B cell (primary cell): Measurements from ENCODE around the gene LSM3. TPM values are rescaled to one million over a fixed set of nuclear protein-coding genes. Genes with fewer than 3 reads are reported as not detected.

ENCODE experiments used
- ATAC-seq: fragments of 200-7000 bp; cut with Tn5 transposase; one replicate; pipeline ENCODE4 v1.10.0; 2021; ENCODE audit warnings: low read depth, mild to moderate bottlenecking, moderate number of reproducible peaks, moderate library complexity
- CTCF ChIA-PET: fragments of 350-600 bp; sonication (Branson Sonifier 250); formaldehyde crosslinking; loops from one replicate; lab custom pipeline; 2021; ENCODE audit warnings: antibody characterized with exemption, inconsistent platforms; lab: Charles Lee
- POLR2A ChIA-PET: fragments of 350-600 bp; sonication (Branson Sonifier 250); formaldehyde crosslinking; loops from one replicate; lab custom pipeline; 2021; ENCODE audit warnings: antibody characterized with exemption; lab: Charles Lee
- DNase-seq: peaks from one replicate; pipeline ENCODE4 v3.0.0; 2013
- H2AFZ ChIP-seq: 2 replicates; pipeline ENCODE4 v1.6.1; 2012; ENCODE audit warnings: mild to moderate bottlenecking, low read depth, low read length; ENCODE audit not compliant: insufficient read depth, poor library complexity, severe bottlenecking
- H3K27ac ChIP-seq, 2 donors: 1 replicate in 1 of 2; 2 replicates in 1 of 2; pipeline ENCODE4 v1.5.1; 2012 to 2013; ENCODE audit warnings: low read length in 2 of 2, mild to moderate bottlenecking in 2 of 2, moderate library complexity in 1 of 2
- H3K27me3 ChIP-seq, 4 experiments: fragments of 200-600 bp in 1 of 4; sonication (generic) in 1 of 4; replicated peaks in 1 of 4; 1 replicate in 2 of 4; 2 replicates in 2 of 4; pipeline versions ENCODE4 v1.6.1 to v1.7.0; 2013 to 2016; ENCODE audit warnings: low read length in 3 of 4, mild to moderate bottlenecking in 2 of 4, mixed read lengths in 1 of 4, moderate library complexity in 1 of 4; ENCODE audit not compliant: insufficient read depth in 4 of 4, control insufficient read depth in 3 of 4; ENCODE audit errors: control extremely low read depth in 1 of 4
- H3K36me3 ChIP-seq, 2 experiments: replicated peaks in 1 of 2; 1 replicate in 1 of 2; 2 replicates in 1 of 2; pipeline versions ENCODE4 v1.6.1 to v1.7.1; 2013; ENCODE audit warnings: low read length in 1 of 2; ENCODE audit not compliant: insufficient read depth in 2 of 2, control insufficient read depth in 1 of 2; ENCODE audit errors: control extremely low read depth in 1 of 2, extremely low read depth in 1 of 2
- H3K4me1 ChIP-seq, 2 donors: fragments of 200-600 bp in 1 of 2; sonication (generic) in 1 of 2; 1 replicate in 1 of 2; 2 replicates in 1 of 2; pipeline versions ENCODE4 v1.5.1 to v1.6.1; 2013 to 2017; ENCODE audit warnings: low read length in 2 of 2; ENCODE audit not compliant: control insufficient read depth in 2 of 2, insufficient read depth in 2 of 2
- H3K4me2 ChIP-seq: replicated peaks from 2 replicates; pipeline ENCODE3; 2012; ENCODE audit warnings: mild to moderate bottlenecking, low read depth, low read length; ENCODE audit not compliant: poor library complexity, severe bottlenecking
- H3K4me3 ChIP-seq, 5 experiments: fragments of 200-600 bp in 1 of 5; sonication (generic) in 1 of 5; 1 replicate in 3 of 5; 2 replicates in 2 of 5; pipeline versions ENCODE4 v1.5.1 to v1.7.0; 2011 to 2016; ENCODE audit warnings: low read length in 4 of 5, mild to moderate bottlenecking in 4 of 5, low read depth in 2 of 5, control low read depth in 1 of 5, moderate library complexity in 1 of 5; ENCODE audit not compliant: insufficient read depth in 1 of 5; ENCODE audit errors: control extremely low read depth in 1 of 5, extremely low read depth in 1 of 5
- H3K79me2 ChIP-seq: fragments of 200-600 bp; sonication (generic); one replicate; pipeline ENCODE4 v1.6.0; 2016; ENCODE audit warnings: low read length; ENCODE audit not compliant: control insufficient read depth, insufficient read depth
- H3K9ac ChIP-seq: fragments of 200-600 bp; sonication (generic); 2 replicates; pipeline ENCODE4 v1.6.1; 2017; ENCODE audit warnings: mild to moderate bottlenecking, low read length, moderate library complexity
- H3K9me3 ChIP-seq, 3 donors: one replicate each; pipeline versions ENCODE4 v1.6.1 to v1.7.1; 2013; ENCODE audit warnings: low read length in 2 of 3; ENCODE audit not compliant: control insufficient read depth in 2 of 3, insufficient read depth in 1 of 3; ENCODE audit errors: control extremely low read depth in 1 of 3
- H4K20me1 ChIP-seq: 2 replicates; pipeline ENCODE4 v1.6.0; 2012; ENCODE audit warnings: mild to moderate bottlenecking, low read length; ENCODE audit not compliant: insufficient read depth, control insufficient read depth, poor library complexity, severe bottlenecking
- H3K27ac Mint-ChIP-seq: one replicate; pipeline ENCODE4 v1.8.0; 2021; ENCODE audit warnings: mixed read lengths
- H3K27me3 Mint-ChIP-seq: one replicate; pipeline ENCODE4 v1.8.0; 2021; ENCODE audit warnings: mixed read lengths
- H3K4me1 Mint-ChIP-seq: one replicate; pipeline ENCODE4 v1.8.0; 2021; ENCODE audit warnings: mixed read lengths
- H3K4me3 Mint-ChIP-seq: one replicate; pipeline ENCODE4 v1.8.0; 2021; ENCODE audit warnings: mixed read lengths
- H3K9me3 Mint-ChIP-seq: one replicate; pipeline ENCODE4 v1.8.0; 2022; ENCODE audit warnings: mixed read lengths; ENCODE audit not compliant: insufficient read depth
- EZH2 ChIP-seq: IDR thresholded peaks from 2 replicates; pipeline ENCODE4 v1.6.1; 2012; ENCODE audit warnings: borderline replicate concordance, low read depth, mild to moderate bottlenecking, moderate library complexity, low read length; ENCODE audit not compliant: insufficient read depth, poor library complexity, severe bottlenecking
- whole genome bisulfite sequencing: methylation state at CpG from one replicate; pipeline ENCODE4 v1.1.5; 2013; ENCODE audit warnings: missing lambda C conversion rate; ENCODE audit not compliant: insufficient coverage; 5-methylcytosine and 5-hydroxymethylcytosine counted together
- intact Hi-C: fragments of 100-400 bp; cut with micrococcal nuclease; formaldehyde crosslinking; loops from one replicate; pipeline ENCODE4 v1.10.0; 2022
- polyA plus RNA-seq: library from polyadenylated mRNA; depleted of rRNA; stranded (reverse); fragments of >200 nt; gene quantifications from 2 replicates; pipeline ENCODE4 v1.2.3, GENCODE V29; 2012
- total RNA-seq, 2 donors: library from RNA; stranded (reverse); fragments of 120-200 nt in 1 of 2; gene quantifications; 1 replicate in 1 of 2; 2 replicates in 1 of 2; pipeline versions ENCODE4 v1.2.3 to v1.2.4, GENCODE V29; 2013 to 2022
- TF ChIP-seq, protein P1 (sequence below): fragments of 200-600 bp; IDR thresholded peaks from one replicate; pipeline ENCODE4 v1.8.0; 2022; ENCODE audit warnings: antibody characterized with exemption, mild to moderate bottlenecking

Gene LSM3
- total and polyA plus RNA-seq, 2 donors (not counting 1 experiment from before 2014, with no cell fraction given), result 2.8 to 10.0 TPM

DNA sequence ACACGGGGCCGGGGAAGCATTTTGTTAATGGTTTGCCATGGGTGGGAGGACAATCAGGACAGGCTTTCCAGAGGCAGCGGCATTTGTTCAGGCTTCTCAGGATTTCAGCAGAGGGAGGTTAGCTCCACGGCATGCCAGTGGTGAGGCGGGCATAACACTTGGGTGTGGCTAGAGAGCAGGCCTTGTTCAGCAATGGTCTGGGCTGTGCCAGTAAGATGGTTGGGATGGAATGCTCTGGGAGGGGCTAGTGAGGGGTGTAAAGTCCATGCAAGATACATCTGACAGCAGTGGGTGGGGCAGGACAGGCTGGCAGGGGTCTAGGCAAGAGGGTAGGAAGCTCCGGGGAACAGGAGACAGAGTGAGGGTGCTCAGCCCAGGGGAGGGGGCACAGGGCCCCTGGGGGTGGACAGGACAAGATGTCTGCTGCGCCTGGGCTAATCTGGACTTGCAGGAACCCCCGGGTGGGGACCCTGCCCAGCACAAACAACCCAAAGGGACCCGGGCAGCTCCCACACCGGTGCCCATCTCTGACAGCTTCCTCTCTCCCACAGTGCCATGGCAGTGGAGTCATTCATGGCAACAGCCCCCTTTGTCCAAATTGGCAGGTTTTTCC lies 45.3 kb upstream of the LSM3 start:
- Mint-ChIP-seq H3K27me3 (no peaks in the 10 kb centered on the region), H3K4me3 (no peak overlapping the region), H3K9me3 (no peaks in the 10 kb centered on the region), H3K27ac (no peak overlapping the region), H3K4me1 (peaks cover under 1% of the 10 kb centered on the region)
- H4K20me1 ChIP-seq, result peaks cover 13% of the 10 kb centered on the region
- no peaks in the 10 kb centered on the region for H3K9me3 ChIP-seq
- peaks cover 0 to 76% of the 10 kb centered on the region in 2 experiments for H3K36me3 ChIP-seq
- ChIA-PET CTCF (interaction anchor here (0.6 to 0.8 kb wide), 2 partner anchors 12 to 1298 kb away, joined by 3 read pairs; no protein-coding TSS in a partner anchor), POLR2A (no interaction called here)
- no peaks in the 10 kb centered on the region for H3K27me3 ChIP-seq
- intact Hi-C loops, result no loop called here
- TF ChIP-seq, protein P1, sequence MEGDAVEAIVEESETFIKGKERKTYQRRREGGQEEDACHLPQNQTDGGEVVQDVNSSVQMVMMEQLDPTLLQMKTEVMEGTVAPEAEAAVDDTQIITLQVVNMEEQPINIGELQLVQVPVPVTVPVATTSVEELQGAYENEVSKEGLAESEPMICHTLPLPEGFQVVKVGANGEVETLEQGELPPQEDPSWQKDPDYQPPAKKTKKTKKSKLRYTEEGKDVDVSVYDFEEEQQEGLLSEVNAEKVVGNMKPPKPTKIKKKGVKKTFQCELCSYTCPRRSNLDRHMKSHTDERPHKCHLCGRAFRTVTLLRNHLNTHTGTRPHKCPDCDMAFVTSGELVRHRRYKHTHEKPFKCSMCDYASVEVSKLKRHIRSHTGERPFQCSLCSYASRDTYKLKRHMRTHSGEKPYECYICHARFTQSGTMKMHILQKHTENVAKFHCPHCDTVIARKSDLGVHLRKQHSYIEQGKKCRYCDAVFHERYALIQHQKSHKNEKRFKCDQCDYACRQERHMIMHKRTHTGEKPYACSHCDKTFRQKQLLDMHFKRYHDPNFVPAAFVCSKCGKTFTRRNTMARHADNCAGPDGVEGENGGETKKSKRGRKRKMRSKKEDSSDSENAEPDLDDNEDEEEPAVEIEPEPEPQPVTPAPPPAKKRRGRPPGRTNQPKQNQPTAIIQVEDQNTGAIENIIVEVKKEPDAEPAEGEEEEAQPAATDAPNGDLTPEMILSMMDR, result no peak
- no peak for TF ChIP-seq EZH2
- no peak overlapping the region for H3K27ac ChIP-seq
- H2AFZ ChIP-seq, result no peak overlapping the region
- H3K4me2 ChIP-seq, result no peak overlapping the region
- no peak overlapping the region for H3K9ac ChIP-seq
- H3K4me1 ChIP-seq, result no peaks in the 10 kb centered on the region
- 97% methylated on average over 10 of the region's 10 CpGs for WGBS
- DNase-seq (no peak), ATAC-seq (no peak)
- peaks cover 11% of the 10 kb centered on the region for H3K79me2 ChIP-seq
- no peak overlapping the region for H3K4me3 ChIP-seq

DNA sequence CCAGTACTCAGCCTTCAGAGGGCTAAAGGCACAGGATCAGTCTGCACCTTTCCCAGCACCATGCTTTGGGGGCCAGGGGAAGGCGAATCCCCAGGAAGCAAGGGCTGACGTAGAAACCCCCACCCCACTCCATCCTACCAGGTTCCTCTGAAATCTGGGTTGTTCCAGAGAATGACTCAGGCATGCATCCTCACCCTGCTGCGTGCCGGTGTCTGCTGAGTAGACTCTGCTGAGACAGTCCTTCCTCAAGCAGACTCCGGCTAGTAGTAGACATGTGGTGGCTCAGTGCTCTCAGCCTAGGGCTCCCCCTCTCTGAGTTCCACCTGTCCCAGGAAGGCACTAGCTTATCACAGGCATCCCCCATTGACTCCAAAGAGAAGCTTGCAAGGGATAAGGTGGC lies 44.7 kb upstream of the LSM3 start:
- POLR2A ChIA-PET, result no interaction called here
- Histone ChIP-seq H3K79me2 (peaks cover 5% of the 10 kb centered on the region), H3K4me3 (no peak overlapping the region), H3K27ac (no peak overlapping the region), H3K9ac (no peak overlapping the region), H3K4me2 (no peak overlapping the region), H4K20me1 (peaks cover 7% of the 10 kb centered on the region), H3K4me1 (no peaks in the 10 kb centered on the region), H3K27me3 (no peaks in the 10 kb centered on the region), H2AFZ (no peak overlapping the region), H3K9me3 (no peaks in the 10 kb centered on the region), H3K36me3 (peaks cover 0 to 73% of the 10 kb centered on the region in 2 experiments)
- CTCF ChIA-PET, result interaction anchor here (0.6 kb wide), 1 partner anchor 1298 kb away, joined by 3 read pairs; no protein-coding TSS in a partner anchor
- Mint-ChIP-seq H3K4me3 (no peak overlapping the region), H3K27ac (no peak overlapping the region), H3K4me1 (no peaks in the 10 kb centered on the region), H3K27me3 (no peaks in the 10 kb centered on the region), H3K9me3 (no peaks in the 10 kb centered on the region)
- ATAC-seq (no peak), DNase-seq (no peak)
- intact Hi-C loops, result no loop called here
- 95% methylated on average over 5 of the region's 5 CpGs for WGBS
- no peak for TF ChIP-seq EZH2
- TF ChIP-seq, protein P1, result no peak
